ENCODE results near the gene SURF6.

SURF6 gene

GRCh38 chr9:133351526-133351907 is 15.5 kb upstream of the SURF6 start (continued):
- TF ChIP-seq ZBTB44 (tag by site-specific recombination; IDR thresholded peaks at IDR 0.05) (no peak), SP3 (tag by site-specific recombination; IDR thresholded peaks at IDR 0.05) (no peak), ZNF629 (tag by site-specific recombination; IDR thresholded peaks at IDR 0.05) (peak; percentile 25; the same call in 1 of the 2 replicates), ZNF302 (tag by site-specific recombination; IDR thresholded peaks at IDR 0.05; ENCODE audit: low read depth) (no peak), KLF1 (tag by site-specific recombination; IDR thresholded peaks at IDR 0.05) (peak; percentile 81), ZNF221 (tag by site-specific recombination; IDR thresholded peaks at IDR 0.05; ENCODE audit: borderline replicate concordance) (no peak), ATF2 (tag by site-specific recombination; IDR thresholded peaks at IDR 0.05; ENCODE audit: low read depth) (no peak), MZF1 (tag by site-specific recombination; IDR thresholded peaks at IDR 0.05; ENCODE audit: borderline replicate concordance) (no peak), ZNF600 (tag by site-specific recombination; IDR thresholded peaks at IDR 0.05) (no peak; the same call in 1 of the 2 replicates), ZNF280C (tag by site-specific recombination; IDR thresholded peaks at IDR 0.05) (no peak), ZNF391 (tag by site-specific recombination; IDR thresholded peaks at IDR 0.05; ENCODE audit: borderline replicate concordance, low read depth) (no peak), ZNF658 (tag by site-specific recombination; IDR thresholded peaks at IDR 0.05) (no peak), ZNF423 (tag by site-specific recombination; IDR thresholded peaks at IDR 0.05) (no peak), TRIM28 (IDR thresholded peaks at IDR 0.05; ENCODE audit: borderline replicate concordance, low read length) (no peak), ZSCAN23 (tag by site-specific recombination; IDR thresholded peaks at IDR 0.05) (no peak), SCRT1 (tag by site-specific recombination; IDR thresholded peaks at IDR 0.05; ENCODE audit: borderline replicate concordance) (no peak), ZNF394 (tag by site-specific recombination; IDR thresholded peaks at IDR 0.05; ENCODE audit: borderline replicate concordance) (no peak), ZNF366 (tag by site-specific recombination; conservative IDR thresholded peaks at IDR 0.05) (no peak), ZNF37A (tag by site-specific recombination; IDR thresholded peaks at IDR 0.05) (no peak), ZFP3 (tag by site-specific recombination; IDR thresholded peaks at IDR 0.05; ENCODE audit: low read depth) (no peak), ZNF639 (tag by site-specific recombination; IDR thresholded peaks at IDR 0.05) (peak; percentile 9; the same call in 1 of the 2 replicates), ZNF645 (tag by site-specific recombination; IDR thresholded peaks at IDR 0.05) (no peak), ZNF558 (tag by site-specific recombination; IDR thresholded peaks at IDR 0.05) (no peak), ZNF311 (tag by site-specific recombination; IDR thresholded peaks at IDR 0.05; ENCODE audit: borderline replicate concordance) (no peak), KLF16 (tag by site-specific recombination; IDR thresholded peaks at IDR 0.05) (no peak), ZNF223 (tag by site-specific recombination; IDR thresholded peaks at IDR 0.05) (no peak), ZNF544 (tag by site-specific recombination; IDR thresholded peaks at IDR 0.05) (no peak), ZSCAN16 (tag by site-specific recombination; IDR thresholded peaks at IDR 0.05) (no peak), ZNF202 (tag by site-specific recombination; IDR thresholded peaks at IDR 0.05; ENCODE audit: borderline replicate concordance) (no peak), BCL11B (tag by site-specific recombination; IDR thresholded peaks at IDR 0.05; ENCODE audit: low read depth) (no peak), ZNF16 (tag by site-specific recombination; IDR thresholded peaks at IDR 0.05; ENCODE audit: low read depth) (no peak), ZNF214 (tag by site-specific recombination; IDR thresholded peaks at IDR 0.05; ENCODE audit: borderline replicate concordance) (no peak), ZNF777 (tag by site-specific recombination; IDR thresholded peaks at IDR 0.05; ENCODE audit: borderline replicate concordance) (no peak), KLF8 (tag by site-specific recombination; IDR thresholded peaks at IDR 0.05) (peak; percentile 60), ZNF19 (tag by site-specific recombination; IDR thresholded peaks at IDR 0.05; ENCODE audit: low read depth) (no peak), ZEB2 (tag by site-specific recombination; IDR thresholded peaks at IDR 0.05) (0 out of 2 replicates have a peak, but pooled peaks have one; percentile 57)
